HG03469 (cell line): ENCODE data around the gene FGF22.
"Not testable (repeated sequence)": the region's sequence is repeated elsewhere in the genome, so short reads cannot be mapped to it uniquely, and the experiment has no call there.

Experiments
- ATAC-seq: cut with Tn5 transposase; IDR thresholded peaks from one replicate; pipeline ENCODE4 v1.9.1; 2021; ENCODE audit warnings: mild to moderate bottlenecking, moderate library complexity, moderate number of reproducible peaks; ENCODE audit not compliant: unreplicated experiment

The FGF22 gene

GRCh38 chr19:620166-620862 is 19.4 kb upstream of the FGF22 start:
- no peak for ATAC-seq

GRCh38 chr19:621191-621590 is 18.5 kb upstream of the FGF22 start:
- ATAC-seq = not testable (repeated sequence)

GRCh38 chr19:621819-622218 is 17.9 kb upstream of the FGF22 start:
- ATAC-seq = no peak

DNA sequence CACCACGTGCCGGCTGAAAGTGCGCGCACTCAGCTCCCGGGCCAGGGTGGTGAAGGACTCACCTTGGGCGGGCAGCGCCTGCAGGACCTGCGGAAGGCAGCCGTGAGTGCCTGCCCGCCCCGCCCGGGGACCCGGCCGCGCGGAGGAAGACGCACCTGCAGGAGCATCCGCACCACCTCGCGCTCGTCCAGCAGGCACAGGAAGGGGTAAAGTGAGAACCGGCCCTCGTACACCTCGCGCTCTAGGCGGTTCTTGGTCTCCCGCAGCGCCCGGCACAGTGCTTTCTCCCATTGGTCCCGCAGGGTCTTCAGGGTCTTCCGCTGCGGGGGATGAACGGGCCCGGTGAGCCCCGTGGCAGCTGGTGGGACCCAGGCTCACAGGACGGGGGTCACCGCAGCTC is 17.0 kb upstream of the FGF22 start:
- no peak for ATAC-seq

DNA sequence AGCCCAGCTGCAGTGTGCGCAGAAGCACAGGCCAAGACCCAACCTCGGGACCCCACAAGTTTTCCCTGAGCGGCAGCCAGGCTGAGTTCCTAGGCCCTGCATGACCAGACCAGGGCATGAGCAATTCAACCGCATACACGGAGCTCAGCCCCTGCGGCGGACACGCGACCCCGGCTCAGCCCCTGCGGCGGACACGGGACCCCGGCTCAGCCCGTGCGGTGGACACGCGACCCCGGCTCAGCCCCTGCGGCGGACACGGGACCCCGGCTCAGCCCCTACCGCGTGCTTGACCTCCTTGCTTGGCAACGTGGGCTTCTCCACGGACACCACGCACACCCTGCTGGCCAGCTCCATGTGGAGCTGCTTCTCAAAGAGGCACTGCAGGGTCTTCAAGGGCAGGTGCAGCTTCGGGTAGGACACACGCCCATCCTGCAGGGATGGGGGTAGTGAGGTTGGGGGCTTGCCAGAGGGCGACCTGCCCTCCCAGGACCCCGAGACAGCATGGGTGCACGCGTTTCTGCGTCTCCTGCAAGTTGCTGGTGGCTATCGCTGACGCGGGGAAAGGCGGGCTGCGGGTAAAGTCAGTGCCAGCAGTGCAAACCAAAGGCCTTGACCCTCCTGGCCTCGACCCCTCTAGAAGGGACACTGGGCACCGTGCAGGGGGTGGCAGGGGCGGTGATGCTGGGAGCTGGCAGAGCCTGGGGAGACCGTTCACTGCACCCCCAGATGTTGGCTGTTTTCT is 16.3 kb upstream of the FGF22 start:
- ATAC-seq = no peak

DNA sequence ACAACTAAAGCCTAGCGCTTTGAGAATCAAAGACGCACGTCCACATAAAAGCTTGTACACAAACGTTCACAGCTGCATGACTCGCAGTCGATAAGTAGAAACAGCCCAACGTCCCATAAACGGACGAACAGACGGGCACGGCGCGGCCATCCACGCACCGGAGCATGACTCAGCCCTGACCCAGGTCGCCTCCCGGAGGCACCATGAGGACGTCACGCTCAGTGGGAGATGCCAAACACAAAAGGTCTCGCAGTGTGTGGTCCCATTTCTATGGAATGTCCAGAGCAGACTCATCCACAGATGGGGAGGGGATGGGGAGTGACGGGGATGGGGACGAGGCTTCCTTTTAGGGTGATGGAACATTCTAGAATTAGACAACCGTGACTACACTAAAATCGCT is 15.7 kb upstream of the FGF22 start:
- no peak for ATAC-seq

DNA sequence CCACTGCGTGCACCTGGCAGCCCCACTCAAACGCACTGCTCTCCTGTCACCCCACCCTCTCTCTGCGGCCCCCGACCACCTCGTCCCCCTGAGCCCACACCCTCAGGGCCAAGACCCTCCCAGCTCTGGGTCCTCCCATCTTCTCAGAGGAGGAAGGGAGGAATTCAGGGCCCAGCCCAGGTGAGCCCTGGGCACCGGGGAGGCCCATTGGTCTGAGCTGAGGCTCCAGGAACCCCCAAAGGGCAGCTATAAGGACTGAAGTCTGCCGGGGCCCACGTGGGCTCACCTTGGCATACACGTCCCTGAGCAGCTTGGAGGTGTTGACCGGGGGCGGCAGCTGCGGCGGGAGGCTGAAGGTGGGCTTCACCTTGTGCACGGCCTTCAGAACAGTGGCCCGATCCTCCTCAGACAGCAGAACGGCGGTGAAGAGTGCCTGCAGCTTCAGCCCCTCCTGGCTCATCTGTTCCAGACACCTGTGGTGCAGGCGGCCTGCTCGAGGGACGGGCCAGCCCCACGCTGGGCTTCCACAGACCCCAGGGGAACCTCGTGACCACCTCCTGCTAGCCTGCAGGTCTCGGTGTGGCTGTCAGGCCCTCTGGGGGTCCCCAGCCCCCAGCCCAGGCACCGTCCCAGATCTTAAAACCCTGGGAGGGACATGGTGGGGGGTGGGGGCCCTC is 15.1 kb upstream of the FGF22 start:
- no peak for ATAC-seq

- no peak for ATAC-seq
Observed at GRCh38 chr19:625257-625656, 14.4 kb upstream of the FGF22 start.

DNA sequence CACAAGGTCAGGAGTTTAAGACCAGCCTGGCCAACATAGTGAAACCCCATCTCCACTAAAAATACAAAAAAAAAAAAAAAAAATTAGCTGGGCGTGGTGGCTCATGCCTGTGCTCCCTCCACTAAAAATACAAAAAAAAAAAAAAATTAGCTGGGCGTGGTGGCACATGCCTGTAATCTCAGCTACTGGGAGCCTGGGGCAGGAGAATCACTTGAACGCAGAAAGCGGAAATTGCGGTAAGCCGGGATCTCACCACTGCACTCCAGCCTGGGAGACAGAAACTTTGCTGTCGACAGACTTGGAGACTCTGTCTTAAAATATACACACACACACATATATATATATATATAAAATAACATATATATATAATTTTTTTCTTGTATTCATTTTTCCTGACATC is 13.1 kb upstream of the FGF22 start:
- ATAC-seq = not testable (repeated sequence)

DNA sequence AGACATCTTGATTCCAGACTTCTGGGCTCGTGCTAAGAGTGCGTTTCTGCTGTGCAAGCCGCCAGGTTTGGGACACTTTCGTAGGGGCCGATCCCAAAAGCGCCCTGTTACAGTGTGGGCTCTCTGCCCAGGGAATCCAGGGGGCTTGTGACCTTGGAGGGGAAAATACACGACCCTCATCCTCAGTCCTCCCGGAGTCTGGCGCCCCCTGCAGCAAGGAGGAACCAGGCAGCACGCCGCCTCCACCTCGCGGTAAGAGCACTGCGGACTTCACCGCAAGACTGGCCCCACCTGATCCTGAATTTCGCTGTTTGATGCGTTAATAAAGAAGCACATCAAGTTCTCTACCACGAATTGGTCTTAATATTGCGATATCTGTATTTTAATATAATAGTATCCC is 11.5 kb upstream of the FGF22 start:
- ATAC-seq = no peak

DNA sequence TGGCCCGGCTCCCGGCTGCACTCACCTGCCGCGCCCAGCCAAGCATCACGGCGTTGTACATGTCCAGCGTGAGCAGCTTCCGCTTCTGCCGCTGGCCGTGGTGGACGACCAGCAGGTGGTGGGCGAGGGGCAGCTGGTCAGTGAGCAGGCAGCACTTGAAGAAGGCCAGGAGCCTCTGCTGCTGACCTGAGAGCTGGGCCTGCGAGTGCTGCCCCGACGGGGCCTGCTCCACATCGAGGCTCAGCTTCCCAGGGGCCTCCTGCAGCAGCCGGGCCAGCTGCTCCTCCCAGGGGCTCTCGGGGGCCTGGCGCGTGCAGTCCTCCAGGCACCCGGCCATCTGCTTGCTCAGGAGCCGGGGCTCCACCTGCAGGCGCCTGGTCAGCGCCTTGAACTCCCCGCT is 10.2 kb upstream of the FGF22 start:
- ATAC-seq = not testable (repeated sequence)

- ATAC-seq = no peak
Observed at GRCh38 chr19:629961-630714, 9.5 kb upstream of the FGF22 start.

DNA sequence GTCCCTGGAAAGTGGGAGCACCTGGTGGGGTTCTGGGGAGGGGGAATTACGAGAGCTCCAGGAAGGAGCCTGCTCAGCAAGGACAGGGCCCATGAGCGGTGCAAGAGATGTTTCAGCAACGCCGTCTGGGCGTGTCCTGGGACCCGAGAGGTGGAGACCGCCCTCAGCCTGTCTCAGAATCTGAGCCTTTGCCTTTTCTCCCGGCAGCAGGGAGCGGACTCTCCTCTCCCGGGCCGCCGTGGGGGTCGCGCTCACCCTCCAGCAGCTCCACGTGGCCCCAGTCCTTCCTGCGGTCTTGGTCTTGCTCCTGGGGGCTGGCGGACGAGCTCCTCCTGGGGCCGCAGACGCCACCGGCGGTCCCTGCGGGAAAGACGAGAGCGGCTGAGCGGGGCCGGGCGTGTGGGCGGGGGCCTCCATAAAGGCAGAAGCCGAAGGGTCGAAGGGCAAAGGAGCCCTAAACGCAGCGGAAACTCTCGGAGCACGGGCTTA is 7.1 kb upstream of the FGF22 start:
- ATAC-seq = no peak

- peak; percentile 60 for ATAC-seq
Observed at GRCh38 chr19:633068-633785, 6.5 kb upstream of the FGF22 start, which contains the start of gene POLRMT. TSS of gene POLRMT (minus strand) at chr19:633537. CDS start at chr19:633512, 25 bp downstream.

- no peak for ATAC-seq
Observed at GRCh38 chr19:633786-634639, 5.7 kb upstream of the FGF22 start.

- ATAC-seq = no peak
Observed at GRCh38 chr19:634975-635652, 4.6 kb upstream of the FGF22 start.

DNA sequence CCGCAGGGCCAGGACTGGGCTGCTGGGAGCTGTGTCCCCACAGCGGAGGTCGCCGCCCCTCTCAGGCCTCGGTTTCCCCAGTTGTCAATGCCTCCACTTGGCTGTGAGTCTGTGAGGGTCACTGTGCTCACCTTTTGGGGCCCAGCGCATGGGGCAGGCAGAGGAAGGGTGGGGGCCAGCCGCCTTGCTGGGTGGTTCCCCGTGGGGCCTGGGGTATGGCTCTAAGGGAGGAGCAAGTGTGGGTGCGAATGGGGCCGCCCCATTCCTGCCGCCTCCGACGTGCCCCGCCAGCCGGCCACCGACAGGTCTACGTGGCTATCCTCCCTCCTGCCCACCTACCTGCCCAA is 800 bp upstream of the FGF22 start:
- no peak for ATAC-seq

DNA sequence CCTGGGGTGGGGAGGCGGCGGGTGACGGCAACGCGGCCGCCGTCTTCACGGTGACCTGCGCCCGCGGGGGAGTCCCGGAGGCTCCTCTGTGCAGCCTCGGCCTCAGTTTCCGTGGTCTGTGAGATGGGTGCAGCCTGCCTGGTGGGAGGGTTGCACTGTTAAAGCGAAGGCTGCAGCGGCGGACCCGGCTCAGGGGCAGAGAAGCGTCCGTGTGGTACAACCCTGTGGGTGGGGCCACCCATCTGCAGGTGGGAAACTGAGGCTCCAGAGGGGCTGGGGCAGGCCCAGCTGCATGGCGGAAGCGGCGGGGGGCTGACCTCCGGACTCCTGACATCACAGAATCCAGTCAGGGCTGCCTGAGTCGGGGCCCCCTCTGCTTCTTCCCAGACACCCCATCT is 481 bp downstream of the FGF22 start:
- no peak for ATAC-seq

GRCh38 chr19:640606-641189 is 1.0 kb downstream of the FGF22 start:
- no peak for ATAC-seq
